HG03558 (cell line): ENCODE results near the gene ANO8.
A peak's percentile ranks its signal among the peaks of the same experiment; 100 is the strongest.
"Not testable (repeated sequence)": the region's sequence is repeated elsewhere in the genome, so short reads cannot be mapped to it uniquely, and the experiment has no call there.

ENCODE experiments used
- ATAC-seq: cut with Tn5 transposase; IDR thresholded peaks from one replicate; pipeline ENCODE4 v1.9.1; 2021; ENCODE audit warnings: moderate number of reproducible peaks; ENCODE audit not compliant: unreplicated experiment; ENCODE audit errors: extremely low read depth

Gene ANO8

GRCh38 chr19:17312189-17313113 lies 22.2 kb downstream of the ANO8 start:
- ATAC-seq = no peak

- no peak for ATAC-seq
Measured at GRCh38 chr19:17311455-17312188, 23.0 kb downstream of the ANO8 start.

- no peak for ATAC-seq
Measured at GRCh38 chr19:17309965-17310461, 24.6 kb downstream of the ANO8 start.

- ATAC-seq = peak; percentile 32
Measured at GRCh38 chr19:17309198-17309964, 25.3 kb downstream of the ANO8 start, which contains the start of gene DDA1. TSS of gene DDA1 (plus strand) at chr19:17309563. CDS start at chr19:17309655, 92 bp downstream.

GRCh38 chr19:17307876-17308377 lies 26.7 kb downstream of the ANO8 start:
- ATAC-seq = no peak

- ATAC-seq = no peak
Measured at GRCh38 chr19:17306285-17306714, 28.4 kb downstream of the ANO8 start.

GRCh38 chr19:17305517-17306284 lies 29.0 kb downstream of the ANO8 start, which contains the start of gene MRPL34:
TSS of gene MRPL34 (plus strand) at chr19:17305872. CDS start at chr19:17305893, 21 bp downstream.
- peak; percentile 50 for ATAC-seq

GRCh38 chr19:17305216-17305516 lies 29.5 kb downstream of the ANO8 start:
- ATAC-seq = no peak

- ATAC-seq = no peak
Measured at GRCh38 chr19:17304386-17305215, 30.1 kb downstream of the ANO8 start.

- no peak for ATAC-seq
Measured at GRCh38 chr19:17303940-17304267, 30.8 kb downstream of the ANO8 start.

GRCh38 chr19:17303167-17303939 lies 31.3 kb downstream of the ANO8 start, which contains the start of gene ABHD8:
TSS of gene ABHD8 (minus strand) at chr19:17303425. CDS start at chr19:17301616, 1,809 bp downstream.
- no peak for ATAC-seq

GRCh38 chr19:17302391-17303166 lies 32.1 kb downstream of the ANO8 start:
- no peak for ATAC-seq

- no peak for ATAC-seq
Measured at GRCh38 chr19:17300992-17301619, 33.5 kb downstream of the ANO8 start.

- ATAC-seq = no peak
Measured at GRCh38 chr19:17296976-17297375, 37.7 kb downstream of the ANO8 start.

GRCh38 chr19:17296273-17296672 lies 38.4 kb downstream of the ANO8 start:
- no peak for ATAC-seq

- not testable (repeated sequence) for ATAC-seq
Measured at GRCh38 chr19:17295551-17295950, 39.1 kb downstream of the ANO8 start.
